ENCODE results near the gene MIA2. TPM values are rescaled to one million over a fixed set of nuclear protein-coding genes. Genes with fewer than 3 reads are reported as not detected.

The MIA2 gene
- total RNA-seq, 1 donor from 2014 or later, result 27.3 TPM

GRCh38 chr14:39266871-39267607 lies 33.3 kb downstream of the MIA2 start:
- Mint-ChIP-seq H3K4me3 (ENCODE audit: unreplicated experiment) (peak overlapping the region; percentile 86), H3K36me3 (ENCODE audit: low read depth) (no peaks in the 10 kb centered on the region), H3K4me1 (ENCODE audit: low read depth) (peaks cover 47% of the 10 kb centered on the region), H3K27ac (ENCODE audit: unreplicated experiment) (peak overlapping the region; percentile 98), H3K27me3 (ENCODE audit: low read depth) (no peaks in the 10 kb centered on the region), H3K9me3 (ENCODE audit: low read depth) (peaks cover 4% of the 10 kb centered on the region)
- no peak for TF ChIP-seq CTCF (IDR thresholded peaks at IDR 0.05)
- DNase-seq (ENCODE audit: low spot score), result peak; percentile 92

GRCh38 chr14:39267608-39268005 lies 33.9 kb downstream of the MIA2 start:
- Mint-ChIP-seq H3K9me3 (ENCODE audit: low read depth) (no peaks in the 10 kb centered on the region), H3K36me3 (ENCODE audit: low read depth) (no peaks in the 10 kb centered on the region), H3K4me3 (ENCODE audit: unreplicated experiment) (peak overlapping the region; percentile 86), H3K4me1 (ENCODE audit: low read depth) (peaks cover 47% of the 10 kb centered on the region), H3K27me3 (ENCODE audit: low read depth) (no peaks in the 10 kb centered on the region), H3K27ac (ENCODE audit: unreplicated experiment) (peak overlapping the region; percentile 98)
- no peak for DNase-seq (ENCODE audit: low spot score)
- TF ChIP-seq CTCF (IDR thresholded peaks at IDR 0.05), result no peak

GRCh38 chr14:39268393-39268792 lies 34.7 kb downstream of the MIA2 start:
- Mint-ChIP-seq H3K36me3 (ENCODE audit: low read depth) (peaks cover under 1% of the 10 kb centered on the region), H3K27ac (ENCODE audit: unreplicated experiment) (peak overlapping the region; percentile 98), H3K27me3 (ENCODE audit: low read depth) (no peaks in the 10 kb centered on the region), H3K9me3 (ENCODE audit: low read depth) (peaks cover 6% of the 10 kb centered on the region), H3K4me1 (ENCODE audit: low read depth) (peaks cover 51% of the 10 kb centered on the region), H3K4me3 (ENCODE audit: unreplicated experiment) (peak overlapping the region; percentile 86)
- no peak for DNase-seq (ENCODE audit: low spot score)
- no peak for TF ChIP-seq CTCF (IDR thresholded peaks at IDR 0.05)

- H3K36me3 Mint-ChIP-seq (ENCODE audit: low read depth), result peaks cover 3% of the 10 kb centered on the region
Observed at GRCh38 chr14:39272918-39273317, 39.2 kb downstream of the MIA2 start.

GRCh38 chr14:39275395-39275794 lies 41.7 kb downstream of the MIA2 start:
- Mint-ChIP-seq H3K4me3 (ENCODE audit: unreplicated experiment) (no peak overlapping the region), H3K27ac (ENCODE audit: unreplicated experiment) (no peak overlapping the region), H3K9me3 (ENCODE audit: low read depth) (peaks cover 10% of the 10 kb centered on the region), H3K4me1 (ENCODE audit: low read depth) (peaks cover 16% of the 10 kb centered on the region), H3K27me3 (ENCODE audit: low read depth) (no peaks in the 10 kb centered on the region), H3K36me3 (ENCODE audit: low read depth) (peaks cover 11% of the 10 kb centered on the region)
- no peak for TF ChIP-seq CTCF (IDR thresholded peaks at IDR 0.05)
- no peak for DNase-seq (ENCODE audit: low spot score)

More at GRCh38 chr14:39272918-39273317, 39.2 kb downstream of the MIA2 start:
- Mint-ChIP-seq H3K27ac (ENCODE audit: unreplicated experiment) (no peak overlapping the region), H3K4me1 (ENCODE audit: low read depth) (peaks cover 34% of the 10 kb centered on the region), H3K27me3 (ENCODE audit: low read depth) (no peaks in the 10 kb centered on the region), H3K4me3 (ENCODE audit: unreplicated experiment) (no peak overlapping the region), H3K9me3 (ENCODE audit: low read depth) (peaks cover 10% of the 10 kb centered on the region)
- TF ChIP-seq CTCF (IDR thresholded peaks at IDR 0.05), result no peak
- DNase-seq (ENCODE audit: low spot score), result no peak
